VCaP (cell line): ENCODE measurements around the gene VENTX.

ENCODE experiments used
- H3K27ac ChIP-seq: fragments of 450-650 bp; 2 replicates; pipeline ENCODE4 v1.5.1; 2017
- CTCF ChIP-seq: fragments of 450-650 bp; conservative IDR thresholded peaks from 2 replicates; pipeline ENCODE4 v1.5.1; 2017; ENCODE audit warnings: mild to moderate bottlenecking, moderate library complexity

Gene VENTX

GRCh38 chr10:133209117-133209516, 28.5 kb upstream of the VENTX start:
- TF ChIP-seq CTCF, result no peak

GRCh38 chr10:133209641-133210040, 28.0 kb upstream of the VENTX start:
- H3K27ac ChIP-seq, result no peak overlapping the region
- TF ChIP-seq CTCF, result no peak

More at GRCh38 chr10:133209117-133209516, 28.5 kb upstream of the VENTX start:
- no peak overlapping the region for H3K27ac ChIP-seq

GRCh38 chr10:133210398-133211140, 27.1 kb upstream of the VENTX start:
- TF ChIP-seq CTCF, result no peak
- H3K27ac ChIP-seq, result no peak overlapping the region

GRCh38 chr10:133211141-133211830, 26.4 kb upstream of the VENTX start:
- no peak overlapping the region for H3K27ac ChIP-seq
- no peak for TF ChIP-seq CTCF

- TF ChIP-seq CTCF, result no peak
- H3K27ac ChIP-seq, result no peak overlapping the region
Measured at GRCh38 chr10:133211959-133212852, 25.4 kb upstream of the VENTX start.

GRCh38 chr10:133212853-133213494, 24.7 kb upstream of the VENTX start:
- no peak for TF ChIP-seq CTCF

More at GRCh38 chr10:133212853-133213494, 24.7 kb upstream of the VENTX start:
- H3K27ac ChIP-seq, result no peak overlapping the region
